DND-41 (cell line): ENCODE results near the gene CYP4F22.

Experiments used
- CTCF ChIP-seq: IDR thresholded peaks from 2 replicates; pipeline ENCODE4 v1.5.1; 2012; ENCODE audit warnings: borderline replicate concordance, low read length, moderate library complexity, mild to moderate bottlenecking; ENCODE audit not compliant: poor library complexity, severe bottlenecking; ENCODE audit errors: extremely low read depth
- EZH2 ChIP-seq: IDR thresholded peaks from 3 replicates; pipeline ENCODE4 v1.6.1; 2012; ENCODE audit warnings: borderline replicate concordance, low read depth, mild to moderate bottlenecking, moderate library complexity, low read length, inconsistent platforms; ENCODE audit not compliant: severe bottlenecking

- TF ChIP-seq CTCF: no peak
- TF ChIP-seq EZH2: no peak
Measured at GRCh38 chr19:15526408-15526807, 18.1 kb downstream of the CYP4F22 start.
